ENCODE results near the gene ANKRD35.

DNA sequence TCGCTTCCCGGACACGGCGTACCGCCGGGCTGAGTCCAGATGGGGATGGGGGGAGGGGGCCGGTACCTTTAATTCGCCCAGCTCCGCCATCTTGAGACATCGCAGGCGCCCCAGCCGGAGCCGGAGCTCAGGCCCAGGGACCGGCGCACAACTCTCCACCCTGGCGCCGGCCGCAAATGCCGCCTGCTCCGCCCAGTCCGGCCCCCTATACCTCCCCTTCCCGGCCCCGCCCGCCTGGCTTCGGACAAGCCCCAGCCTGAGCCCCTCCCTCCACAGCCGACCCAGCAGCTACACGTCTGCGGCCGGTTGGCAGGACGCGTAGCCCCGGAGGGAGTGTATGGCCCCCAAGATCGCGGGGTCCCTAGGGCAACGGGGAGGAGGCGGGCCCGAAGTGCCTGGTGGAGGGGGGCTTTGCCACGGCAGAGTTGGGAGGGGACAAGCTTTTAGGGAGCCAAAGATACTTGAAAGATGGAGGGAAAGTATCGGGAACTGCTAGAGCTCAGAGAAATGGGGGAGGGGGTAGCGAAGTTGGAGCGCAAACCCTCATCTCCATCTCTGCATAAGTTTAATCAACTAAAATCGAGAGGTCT is 26.7 kb downstream of the ANKRD35 start, which contains the start of gene PIAS3:
- TF ChIP-seq, protein P1, sequence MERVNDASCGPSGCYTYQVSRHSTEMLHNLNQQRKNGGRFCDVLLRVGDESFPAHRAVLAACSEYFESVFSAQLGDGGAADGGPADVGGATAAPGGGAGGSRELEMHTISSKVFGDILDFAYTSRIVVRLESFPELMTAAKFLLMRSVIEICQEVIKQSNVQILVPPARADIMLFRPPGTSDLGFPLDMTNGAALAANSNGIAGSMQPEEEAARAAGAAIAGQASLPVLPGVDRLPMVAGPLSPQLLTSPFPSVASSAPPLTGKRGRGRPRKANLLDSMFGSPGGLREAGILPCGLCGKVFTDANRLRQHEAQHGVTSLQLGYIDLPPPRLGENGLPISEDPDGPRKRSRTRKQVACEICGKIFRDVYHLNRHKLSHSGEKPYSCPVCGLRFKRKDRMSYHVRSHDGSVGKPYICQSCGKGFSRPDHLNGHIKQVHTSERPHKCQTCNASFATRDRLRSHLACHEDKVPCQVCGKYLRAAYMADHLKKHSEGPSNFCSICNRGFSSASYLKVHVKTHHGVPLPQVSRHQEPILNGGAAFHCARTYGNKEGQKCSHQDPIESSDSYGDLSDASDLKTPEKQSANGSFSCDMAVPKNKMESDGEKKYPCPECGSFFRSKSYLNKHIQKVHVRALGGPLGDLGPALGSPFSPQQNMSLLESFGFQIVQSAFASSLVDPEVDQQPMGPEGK (CRISPR knock-in tag; IDR thresholded peaks at IDR 0.05; ENCODE audit: borderline replicate concordance), result peak; percentile 86; the same call in 1 of the 2 replicates
- no peak for TF ChIP-seq ESRRG (CRISPR knock-in tag; IDR thresholded peaks at IDR 0.05)
- TF ChIP-seq PPARA (CRISPR knock-in tag; IDR thresholded peaks at IDR 0.05; ENCODE audit: borderline replicate concordance), result no peak
- TF ChIP-seq ARNTL (CRISPR knock-in tag; IDR thresholded peaks at IDR 0.05; ENCODE audit: borderline replicate concordance, low read depth), result no peak
- no peak for TF ChIP-seq TOX (CRISPR knock-in tag; IDR thresholded peaks at IDR 0.05; ENCODE audit: borderline replicate concordance)
- TF ChIP-seq RARB (CRISPR knock-in tag; IDR thresholded peaks at IDR 0.05), result no peak
- TF ChIP-seq ZFP3 (CRISPR knock-in tag; IDR thresholded peaks at IDR 0.05), result no peak
- TF ChIP-seq POU6F1 (CRISPR knock-in tag; IDR thresholded peaks at IDR 0.05; ENCODE audit: borderline replicate concordance, low read depth), result no peak
- no peak for TF ChIP-seq ZFP30 (CRISPR knock-in tag; IDR thresholded peaks at IDR 0.05)
- peak; percentile 86 for TF ChIP-seq ZNF8 (CRISPR knock-in tag; IDR thresholded peaks at IDR 0.05)
- TF ChIP-seq ZNF70 (CRISPR knock-in tag; IDR thresholded peaks at IDR 0.05), result no peak
- TF ChIP-seq ZNF565 (CRISPR knock-in tag; conservative IDR thresholded peaks at IDR 0.05; ENCODE audit: low read depth), result no peak
- no peak for TF ChIP-seq ZC3H10 (CRISPR knock-in tag; IDR thresholded peaks at IDR 0.05)
